ENCODE results near the gene GPR137. TPM values are rescaled to one million over a fixed set of nuclear protein-coding genes. Genes with fewer than 3 reads are reported as not detected.

GPR137 gene
- total and polyA plus RNA-seq, 9 of the 15 experiments (the other 6 are each of a cell fraction or from before 2014, with no cell fraction given) = 0.32 to 26.7 (median 10.7) TPM

GRCh38 chr11:64268025-64268892 is 17.4 kb upstream of the GPR137 start (continued):
- TF ChIP-seq FOSL1 (tag; conservative IDR thresholded peaks at IDR 0.05) (no peak), HOXB6 (CRISPR knock-in tag; IDR thresholded peaks at IDR 0.05; ENCODE audit: borderline replicate concordance) (no peak), MIER1 (IDR thresholded peaks at IDR 0.05; ENCODE audit: low read depth) (no peak), PTTG1 (tag; IDR thresholded peaks at IDR 0.05; ENCODE audit: low read depth) (no peak), JUND (IDR thresholded peaks at IDR 0.05; ENCODE audit: borderline replicate concordance, low read depth, low read length) (0 out of 2 replicates have a peak, but pooled peaks have one; percentile 2), JUND (tag; IDR thresholded peaks at IDR 0.05; ENCODE audit: borderline replicate concordance, low read depth, low read length) (no peak; the same call in 2 of the 3 replicates), ARID4B (CRISPR knock-in tag; IDR thresholded peaks at IDR 0.05) (no peak), SNAPC5 (CRISPR knock-in tag; IDR thresholded peaks at IDR 0.05) (no peak), ELK3 (CRISPR knock-in tag; IDR thresholded peaks at IDR 0.05) (no peak), YY1 (IDR thresholded peaks at IDR 0.05; ENCODE audit: borderline replicate concordance in 1 of 3, control insufficient read depth in 1 of 3, extremely low read depth in 1 of 3, insufficient read depth in 3 of 3, insufficient read length in 1 of 3, insufficient replicate concordance in 2 of 3, low read depth in 1 of 3, low read length in 2 of 3) (peak in 1 of 3 experiments; percentile 6), FOXO4 (CRISPR knock-in tag; IDR thresholded peaks at IDR 0.05) (no peak), HSF4 (CRISPR knock-in tag; IDR thresholded peaks at IDR 0.05; ENCODE audit: borderline replicate concordance) (no peak), SMARCA5 (IDR thresholded peaks at IDR 0.05) (peak; percentile 55; the same call in 1 of the 2 replicates), KAT2B (IDR thresholded peaks at IDR 0.05; ENCODE audit: low read depth, low read length) (no peak), ESRRB (CRISPR knock-in tag; IDR thresholded peaks at IDR 0.05; ENCODE audit: borderline replicate concordance) (no peak), DNMT1 (IDR thresholded peaks at IDR 0.05) (no peak)
- TF ChIP-seq, protein P1, sequence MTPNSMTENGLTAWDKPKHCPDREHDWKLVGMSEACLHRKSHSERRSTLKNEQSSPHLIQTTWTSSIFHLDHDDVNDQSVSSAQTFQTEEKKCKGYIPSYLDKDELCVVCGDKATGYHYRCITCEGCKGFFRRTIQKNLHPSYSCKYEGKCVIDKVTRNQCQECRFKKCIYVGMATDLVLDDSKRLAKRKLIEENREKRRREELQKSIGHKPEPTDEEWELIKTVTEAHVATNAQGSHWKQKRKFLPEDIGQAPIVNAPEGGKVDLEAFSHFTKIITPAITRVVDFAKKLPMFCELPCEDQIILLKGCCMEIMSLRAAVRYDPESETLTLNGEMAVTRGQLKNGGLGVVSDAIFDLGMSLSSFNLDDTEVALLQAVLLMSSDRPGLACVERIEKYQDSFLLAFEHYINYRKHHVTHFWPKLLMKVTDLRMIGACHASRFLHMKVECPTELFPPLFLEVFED (CRISPR knock-in tag; conservative IDR thresholded peaks at IDR 0.05) = no peak
